Fibroblast of lung (primary cell): ENCODE results near the gene ARFGAP1. TPM values are rescaled to one million over a fixed set of nuclear protein-coding genes. Genes with fewer than 3 reads are reported as not detected.
A peak's percentile ranks its signal among the peaks of the same experiment; 100 is the strongest.

ENCODE experiments used
- DNase-seq, 2 donors: peaks; one replicate each; pipeline versions ENCODE4 v3.0.0 to v3.0.0-alpha.2; 2010; ENCODE audit warnings: low read depth in 2 of 2
- H2AFZ ChIP-seq: 2 replicates; pipeline ENCODE4 v1.5.1; 2012; ENCODE audit warnings: low read length, control low read depth, inconsistent platforms
- H3K27ac ChIP-seq: 2 replicates; pipeline ENCODE4 v1.5.1; 2011; ENCODE audit warnings: low read length, control low read depth; ENCODE audit not compliant: insufficient read depth
- H3K27me3 ChIP-seq: 2 replicates; pipeline ENCODE4 v1.5.1; 2011; ENCODE audit warnings: mild to moderate bottlenecking, low read length; ENCODE audit not compliant: control insufficient read depth, insufficient read depth
- H3K36me3 ChIP-seq: 2 replicates; pipeline ENCODE4 v1.5.1; 2011; ENCODE audit warnings: low read length; ENCODE audit not compliant: control insufficient read depth, insufficient read depth
- H3K4me1 ChIP-seq: 2 replicates; pipeline ENCODE4 v1.5.1; 2011; ENCODE audit warnings: low read length; ENCODE audit not compliant: control insufficient read depth, insufficient read depth; ENCODE audit errors: extremely low read depth
- H3K4me2 ChIP-seq: 2 replicates; pipeline ENCODE4 v1.5.1; 2011; ENCODE audit warnings: low read length, control low read depth; ENCODE audit not compliant: insufficient read depth; ENCODE audit errors: extremely low read depth
- H3K4me3 ChIP-seq, 4 experiments: fragments of 200-600 bp in 1 of 4; sonication (generic) in 1 of 4; replicated peaks in 1 of 4; 2 replicates each; pipeline ENCODE4 v1.5.1; 2011 to 2016; ENCODE audit warnings: low read length in 4 of 4, low read depth in 3 of 4, mild to moderate bottlenecking in 3 of 4, control low read depth in 2 of 4, inconsistent platforms in 1 of 4, mixed read lengths in 1 of 4; ENCODE audit not compliant: insufficient read depth in 1 of 4; ENCODE audit errors: control extremely low read depth in 1 of 4
- H3K79me2 ChIP-seq: 2 replicates; pipeline ENCODE4 v1.5.1; 2012; ENCODE audit warnings: mild to moderate bottlenecking, low read length, inconsistent platforms; ENCODE audit not compliant: control insufficient read depth, insufficient read depth
- H3K9ac ChIP-seq: 2 replicates; pipeline ENCODE4 v1.5.1; 2011; ENCODE audit warnings: mild to moderate bottlenecking, low read length, control low read depth; ENCODE audit not compliant: insufficient read depth
- H3K9me3 ChIP-seq: 2 replicates; pipeline ENCODE4 v1.5.1; 2012; ENCODE audit warnings: low read depth, low read length; ENCODE audit not compliant: control insufficient read depth, insufficient read depth
- H4K20me1 ChIP-seq: 2 replicates; pipeline ENCODE4 v1.5.1; 2011; ENCODE audit warnings: low read length; ENCODE audit not compliant: control insufficient read depth, insufficient read depth; ENCODE audit errors: extremely low read depth
- EZH2 ChIP-seq: IDR thresholded peaks from 2 replicates; pipeline ENCODE4 v1.5.1; 2012; ENCODE audit warnings: low read length, control low read depth, mild to moderate bottlenecking; ENCODE audit errors: missing control alignments
- polyA plus RNA-seq, 2 donors: library from polyadenylated mRNA; depleted of rRNA in 1 of 2; stranded (reverse) in 1 of 2; unstranded in 1 of 2; fragments of >200 nt; gene quantifications; 2 replicates each; pipeline ENCODE4 v1.2.1, GENCODE V29; 2011 to 2012; ENCODE audit warnings: missing spikeins in 1 of 2
- total RNA-seq: library from RNA; depleted of rRNA; stranded (reverse); fragments of >200 nt; gene quantifications from 2 replicates; pipeline ENCODE4 v1.2.1, GENCODE V29; 2014
- TF ChIP-seq, protein P1 (sequence below), 2 donors: IDR thresholded peaks in 1 of 2; conservative IDR thresholded peaks in 1 of 2; 1 replicate in 1 of 2; 2 replicates in 1 of 2; pipeline ENCODE4 v1.5.1; 2011 to 2012; ENCODE audit warnings: low read length in 2 of 2, control low read depth in 1 of 2, inconsistent platforms in 1 of 2, low read depth in 1 of 2, mild to moderate bottlenecking in 1 of 2

The ARFGAP1 gene
- total and polyA plus RNA-seq, 2 donors (not counting 1 experiment from before 2014, with no cell fraction given): 37.6 to 42.9 TPM

DNA sequence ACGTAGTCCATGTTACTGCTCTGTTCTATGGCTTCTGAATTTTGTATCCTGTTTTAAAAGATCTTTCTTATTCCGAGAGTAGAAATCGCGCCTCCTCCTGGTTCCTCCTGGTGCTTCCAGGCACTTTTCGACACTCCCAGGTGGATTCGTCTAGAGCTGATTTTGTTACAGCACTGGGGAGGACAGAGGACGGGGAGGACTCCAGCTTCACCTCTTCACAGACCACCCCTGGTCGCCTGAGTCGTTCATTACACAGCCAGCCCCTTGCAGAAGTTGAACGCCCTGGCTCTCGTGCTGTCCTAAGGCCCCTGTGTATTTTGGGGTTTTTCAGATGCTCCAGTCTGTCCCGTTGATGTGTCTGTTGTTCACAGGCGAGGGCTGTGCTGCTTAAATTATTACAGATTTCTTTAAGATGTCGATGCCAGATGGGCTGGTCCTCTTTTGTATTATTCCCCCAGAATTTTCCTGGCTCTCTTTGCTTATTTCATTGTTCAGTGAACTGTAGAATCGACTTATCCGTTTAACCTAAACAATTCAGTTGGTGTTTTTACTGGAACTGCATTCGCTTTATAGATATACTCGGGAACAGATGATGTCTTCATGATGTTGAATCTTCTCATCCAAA is 50.9 kb downstream of the ARFGAP1 start:
- Histone ChIP-seq H3K36me3 (no peaks in the 10 kb centered on the region), H3K27ac (no peak overlapping the region), H3K4me2 (no peak overlapping the region), H3K4me3 (no peak overlapping the region), H3K9ac (no peak overlapping the region), H2AFZ (no peak overlapping the region), H3K4me1 (no peaks in the 10 kb centered on the region), H3K9me3 (no peaks in the 10 kb centered on the region), H3K27me3 (peaks cover 7% of the 10 kb centered on the region), H4K20me1 (no peaks in the 10 kb centered on the region), H3K79me2 (no peaks in the 10 kb centered on the region)
- TF ChIP-seq, protein P1, sequence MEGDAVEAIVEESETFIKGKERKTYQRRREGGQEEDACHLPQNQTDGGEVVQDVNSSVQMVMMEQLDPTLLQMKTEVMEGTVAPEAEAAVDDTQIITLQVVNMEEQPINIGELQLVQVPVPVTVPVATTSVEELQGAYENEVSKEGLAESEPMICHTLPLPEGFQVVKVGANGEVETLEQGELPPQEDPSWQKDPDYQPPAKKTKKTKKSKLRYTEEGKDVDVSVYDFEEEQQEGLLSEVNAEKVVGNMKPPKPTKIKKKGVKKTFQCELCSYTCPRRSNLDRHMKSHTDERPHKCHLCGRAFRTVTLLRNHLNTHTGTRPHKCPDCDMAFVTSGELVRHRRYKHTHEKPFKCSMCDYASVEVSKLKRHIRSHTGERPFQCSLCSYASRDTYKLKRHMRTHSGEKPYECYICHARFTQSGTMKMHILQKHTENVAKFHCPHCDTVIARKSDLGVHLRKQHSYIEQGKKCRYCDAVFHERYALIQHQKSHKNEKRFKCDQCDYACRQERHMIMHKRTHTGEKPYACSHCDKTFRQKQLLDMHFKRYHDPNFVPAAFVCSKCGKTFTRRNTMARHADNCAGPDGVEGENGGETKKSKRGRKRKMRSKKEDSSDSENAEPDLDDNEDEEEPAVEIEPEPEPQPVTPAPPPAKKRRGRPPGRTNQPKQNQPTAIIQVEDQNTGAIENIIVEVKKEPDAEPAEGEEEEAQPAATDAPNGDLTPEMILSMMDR (conservative IDR thresholded peaks at IDR 0.05 in 1 of 2, IDR thresholded peaks at IDR 0.05 in 1 of 2; ENCODE audit: low read depth in 1 of 2, low read length in 2 of 2): peak; percentile 7 to 28
- no peak for TF ChIP-seq EZH2
- DNase-seq: no peak

DNA sequence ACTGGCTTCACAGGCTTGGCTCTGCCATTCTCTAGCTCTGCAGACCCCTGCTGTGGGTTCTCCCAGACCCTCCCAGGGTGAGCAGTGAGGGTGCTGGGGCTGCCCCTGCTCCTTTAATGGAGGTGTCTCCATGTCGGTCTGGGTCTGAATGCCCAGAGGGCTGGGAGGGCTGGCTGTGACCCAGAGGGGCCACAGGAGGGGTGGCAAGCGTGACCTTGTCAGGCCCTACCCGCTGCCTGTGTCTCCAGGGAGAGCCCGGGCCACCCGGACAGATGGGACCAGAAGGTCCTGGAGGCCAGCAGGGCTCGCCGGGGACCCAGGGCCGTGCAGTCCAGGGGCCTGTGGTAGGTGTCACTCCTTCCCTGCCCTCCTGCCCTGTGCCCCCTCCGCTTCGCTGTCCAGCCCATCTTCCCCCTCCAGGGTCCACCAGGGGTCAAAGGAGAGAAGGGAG is 52.4 kb downstream of the ARFGAP1 start:
- H3K9ac ChIP-seq: no peak overlapping the region
- H3K9me3 ChIP-seq: no peaks in the 10 kb centered on the region
- no peak overlapping the region for H3K4me2 ChIP-seq
- H3K4me1 ChIP-seq: no peaks in the 10 kb centered on the region
- H3K27ac ChIP-seq: no peak overlapping the region
- no peaks in the 10 kb centered on the region for H4K20me1 ChIP-seq
- H3K27me3 ChIP-seq: peaks cover 7% of the 10 kb centered on the region
- H3K36me3 ChIP-seq: no peaks in the 10 kb centered on the region
- no peak overlapping the region for H3K4me3 ChIP-seq
- no peak for TF ChIP-seq EZH2
- TF ChIP-seq, protein P1 (conservative IDR thresholded peaks at IDR 0.05 in 1 of 2, IDR thresholded peaks at IDR 0.05 in 1 of 2; ENCODE audit: low read depth in 1 of 2, low read length in 2 of 2): no peak
- no peaks in the 10 kb centered on the region for H3K79me2 ChIP-seq
- H2AFZ ChIP-seq: no peak overlapping the region
- no peak for DNase-seq

DNA sequence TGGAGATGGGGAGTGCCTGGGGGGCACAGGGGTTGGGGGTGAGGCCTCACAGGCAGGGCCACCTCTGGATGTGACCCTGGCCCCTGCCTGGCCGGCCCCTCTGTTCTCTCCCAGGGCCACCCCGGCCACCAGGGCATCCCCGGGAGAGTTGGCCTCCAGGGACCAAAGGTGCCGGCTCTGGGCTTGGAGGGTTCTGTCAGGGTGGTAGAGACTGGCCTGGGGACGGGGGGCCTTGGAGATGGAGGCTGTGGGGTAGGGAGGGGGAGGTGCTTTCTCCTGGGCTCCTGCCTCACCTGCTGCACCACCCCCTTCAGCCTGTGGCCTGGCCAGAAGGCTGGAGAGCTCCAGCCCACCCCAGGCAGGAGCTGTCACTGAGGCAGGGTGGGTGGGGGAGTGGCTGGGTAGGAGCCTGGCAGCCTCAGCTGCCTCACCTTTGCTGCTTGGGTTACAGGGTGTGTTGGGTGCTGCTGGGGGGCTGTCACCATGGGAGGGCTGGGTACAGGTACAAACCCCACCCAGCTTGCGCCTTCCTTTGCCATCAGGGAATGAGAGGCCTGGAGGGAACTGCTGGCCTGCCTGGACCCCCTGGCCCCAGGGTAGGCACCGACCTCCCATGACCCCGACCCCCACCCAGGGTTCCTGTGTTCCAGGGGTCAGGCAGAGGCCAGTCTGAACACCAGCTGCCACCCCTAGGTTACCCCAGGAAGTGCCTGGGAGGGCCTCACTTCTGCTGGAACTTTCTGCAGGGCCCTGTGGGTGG is 53.1 kb downstream of the ARFGAP1 start:
- no peak overlapping the region for H2AFZ ChIP-seq
- no peaks in the 10 kb centered on the region for H3K79me2 ChIP-seq
- no peaks in the 10 kb centered on the region for H3K9me3 ChIP-seq
- no peak overlapping the region for H3K4me3 ChIP-seq
- no peaks in the 10 kb centered on the region for H3K4me1 ChIP-seq
- TF ChIP-seq EZH2: no peak
- TF ChIP-seq, protein P1 (conservative IDR thresholded peaks at IDR 0.05 in 1 of 2, IDR thresholded peaks at IDR 0.05 in 1 of 2; ENCODE audit: low read depth in 1 of 2, low read length in 2 of 2): no peak
- H3K27ac ChIP-seq: no peak overlapping the region
- H3K36me3 ChIP-seq: no peaks in the 10 kb centered on the region
- H3K27me3 ChIP-seq: peaks cover 7% of the 10 kb centered on the region
- H4K20me1 ChIP-seq: no peaks in the 10 kb centered on the region
- no peak overlapping the region for H3K4me2 ChIP-seq
- DNase-seq: no peak
- H3K9ac ChIP-seq: no peak overlapping the region
